NB4 (cell line): Measurements from ENCODE around the gene NBEA.

ENCODE experiments used
- MYC ChIP-seq: IDR thresholded peaks from 2 replicates; pipeline ENCODE4 v1.6.1; 2011; ENCODE audit warnings: low read depth, low read length
- POLR2A ChIP-seq: IDR thresholded peaks from 2 replicates; pipeline ENCODE4 v1.6.1; 2011; ENCODE audit warnings: mild to moderate bottlenecking; ENCODE audit not compliant: insufficient read length; ENCODE audit errors: extremely low read depth
- TF ChIP-seq, protein P1 (sequence below): IDR thresholded peaks from one replicate; pipeline ENCODE4 v1.5.1; 2012; ENCODE audit warnings: low read depth, low read length
- TF ChIP-seq, protein P2 (sequence below): IDR thresholded peaks from 2 replicates; pipeline ENCODE4 v1.6.1; 2011; ENCODE audit warnings: low read depth, low read length

DNA sequence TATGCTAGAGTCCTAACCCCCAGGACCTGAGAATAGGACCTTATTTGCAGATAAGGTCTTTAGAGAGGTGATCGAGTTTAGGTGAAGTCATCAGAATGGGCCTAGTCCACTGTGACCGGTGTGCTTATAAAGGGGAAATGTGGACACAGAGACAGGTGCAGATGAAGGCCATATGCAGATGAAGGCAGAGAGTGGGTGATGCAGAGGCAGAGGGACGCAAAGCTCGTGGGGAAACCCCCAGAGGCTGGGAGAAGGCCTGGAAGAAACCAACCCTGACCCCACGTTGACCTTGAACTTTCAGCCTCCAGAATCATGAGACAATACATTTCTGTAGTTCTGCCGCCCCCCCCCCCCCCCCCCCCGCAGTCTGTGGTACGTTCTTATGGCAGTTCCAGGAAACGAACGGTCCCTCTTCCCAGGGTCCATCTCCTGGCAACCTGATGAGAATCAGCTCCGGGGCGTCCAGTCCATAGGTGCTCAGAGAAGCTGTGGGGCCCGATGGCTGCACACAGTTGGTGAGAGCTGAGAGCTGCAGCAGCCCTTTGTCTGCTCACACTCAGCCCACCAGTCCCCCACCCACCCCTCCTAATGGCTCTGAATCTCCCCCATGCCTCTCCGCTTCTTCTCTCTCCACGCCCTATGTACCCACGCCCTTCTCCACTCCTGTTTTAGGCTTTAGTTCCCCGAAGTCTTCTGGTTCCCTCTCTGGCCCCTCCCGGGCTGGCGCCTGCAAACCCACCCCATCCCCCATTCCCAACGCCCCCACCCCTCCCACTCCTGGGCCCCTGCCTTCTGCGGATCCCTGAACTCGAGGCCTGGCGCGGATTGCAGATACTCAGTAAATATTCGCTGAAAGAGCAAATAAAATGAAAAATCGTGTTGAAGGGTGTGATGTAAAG, 752.7 kb downstream of the NBEA start:
- TF ChIP-seq POLR2A (no peak), MYC (no peak)
- TF ChIP-seq, protein P1, sequence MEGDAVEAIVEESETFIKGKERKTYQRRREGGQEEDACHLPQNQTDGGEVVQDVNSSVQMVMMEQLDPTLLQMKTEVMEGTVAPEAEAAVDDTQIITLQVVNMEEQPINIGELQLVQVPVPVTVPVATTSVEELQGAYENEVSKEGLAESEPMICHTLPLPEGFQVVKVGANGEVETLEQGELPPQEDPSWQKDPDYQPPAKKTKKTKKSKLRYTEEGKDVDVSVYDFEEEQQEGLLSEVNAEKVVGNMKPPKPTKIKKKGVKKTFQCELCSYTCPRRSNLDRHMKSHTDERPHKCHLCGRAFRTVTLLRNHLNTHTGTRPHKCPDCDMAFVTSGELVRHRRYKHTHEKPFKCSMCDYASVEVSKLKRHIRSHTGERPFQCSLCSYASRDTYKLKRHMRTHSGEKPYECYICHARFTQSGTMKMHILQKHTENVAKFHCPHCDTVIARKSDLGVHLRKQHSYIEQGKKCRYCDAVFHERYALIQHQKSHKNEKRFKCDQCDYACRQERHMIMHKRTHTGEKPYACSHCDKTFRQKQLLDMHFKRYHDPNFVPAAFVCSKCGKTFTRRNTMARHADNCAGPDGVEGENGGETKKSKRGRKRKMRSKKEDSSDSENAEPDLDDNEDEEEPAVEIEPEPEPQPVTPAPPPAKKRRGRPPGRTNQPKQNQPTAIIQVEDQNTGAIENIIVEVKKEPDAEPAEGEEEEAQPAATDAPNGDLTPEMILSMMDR: no peak
- TF ChIP-seq, protein P2, sequence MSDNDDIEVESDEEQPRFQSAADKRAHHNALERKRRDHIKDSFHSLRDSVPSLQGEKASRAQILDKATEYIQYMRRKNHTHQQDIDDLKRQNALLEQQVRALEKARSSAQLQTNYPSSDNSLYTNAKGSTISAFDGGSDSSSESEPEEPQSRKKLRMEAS: no peak
